ENCODE measurements around the gene ACSS2.
"Not testable (repeated sequence)": the region's sequence is repeated elsewhere in the genome, so short reads cannot be mapped to it uniquely, and the experiment has no call there.

ACSS2 gene

DNA sequence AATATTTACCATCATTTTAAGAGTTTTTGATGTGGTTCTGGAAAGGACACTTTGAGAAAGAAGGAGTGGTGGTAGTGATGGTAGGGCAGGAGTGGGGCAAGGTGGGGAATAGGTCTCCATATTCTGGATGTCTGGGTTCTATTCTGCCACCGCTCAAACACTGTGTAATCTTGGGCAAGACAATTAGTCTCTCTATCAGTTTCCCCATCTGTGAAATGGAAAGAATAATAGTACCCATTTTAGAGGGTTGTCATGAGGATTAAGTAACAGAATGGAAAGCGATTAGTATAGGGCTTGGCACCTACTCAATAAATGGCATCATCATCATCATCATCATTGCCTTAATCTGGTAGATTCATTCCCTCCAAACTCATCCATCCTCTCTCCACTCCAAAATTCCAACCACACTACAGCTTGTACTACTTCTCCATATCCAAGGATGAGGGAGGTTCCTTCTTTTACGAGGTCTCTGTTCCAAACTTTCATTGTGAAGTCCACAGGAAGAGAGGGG lies 2.8 kb upstream of the ACSS2 start:
- DNase-seq (ENCODE audit: low read depth in 2 of 2): no peak

DNA sequence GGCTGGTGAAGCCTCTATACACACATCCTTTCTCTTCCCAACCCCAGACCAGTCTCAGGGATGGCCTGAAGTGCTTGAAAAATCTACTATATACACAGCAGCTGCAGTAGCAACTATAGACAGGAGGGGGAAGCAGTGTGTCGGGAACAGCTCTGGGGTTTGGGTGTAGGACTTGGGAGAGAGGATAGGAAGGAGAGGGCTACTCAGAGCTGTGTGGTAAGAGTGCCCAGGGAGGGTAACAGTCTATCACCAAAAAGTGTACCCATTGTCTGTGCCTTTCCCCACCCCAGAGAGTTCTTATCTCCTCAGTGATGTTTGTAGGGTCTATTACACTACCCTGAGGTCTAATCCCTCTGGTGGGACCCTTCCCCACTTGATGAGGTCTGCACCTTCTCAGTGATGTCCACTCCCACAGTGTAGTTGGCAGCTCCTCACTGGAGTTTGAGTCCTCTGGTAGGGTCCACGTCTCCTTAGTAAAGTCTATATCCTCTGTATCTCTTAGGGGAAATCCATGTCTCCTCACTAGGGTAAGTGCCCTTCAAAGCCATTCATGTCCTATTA lies 2.2 kb upstream of the ACSS2 start:
- peak; percentile 67 to 70 for DNase-seq (ENCODE audit: low read depth in 2 of 2)

DNA sequence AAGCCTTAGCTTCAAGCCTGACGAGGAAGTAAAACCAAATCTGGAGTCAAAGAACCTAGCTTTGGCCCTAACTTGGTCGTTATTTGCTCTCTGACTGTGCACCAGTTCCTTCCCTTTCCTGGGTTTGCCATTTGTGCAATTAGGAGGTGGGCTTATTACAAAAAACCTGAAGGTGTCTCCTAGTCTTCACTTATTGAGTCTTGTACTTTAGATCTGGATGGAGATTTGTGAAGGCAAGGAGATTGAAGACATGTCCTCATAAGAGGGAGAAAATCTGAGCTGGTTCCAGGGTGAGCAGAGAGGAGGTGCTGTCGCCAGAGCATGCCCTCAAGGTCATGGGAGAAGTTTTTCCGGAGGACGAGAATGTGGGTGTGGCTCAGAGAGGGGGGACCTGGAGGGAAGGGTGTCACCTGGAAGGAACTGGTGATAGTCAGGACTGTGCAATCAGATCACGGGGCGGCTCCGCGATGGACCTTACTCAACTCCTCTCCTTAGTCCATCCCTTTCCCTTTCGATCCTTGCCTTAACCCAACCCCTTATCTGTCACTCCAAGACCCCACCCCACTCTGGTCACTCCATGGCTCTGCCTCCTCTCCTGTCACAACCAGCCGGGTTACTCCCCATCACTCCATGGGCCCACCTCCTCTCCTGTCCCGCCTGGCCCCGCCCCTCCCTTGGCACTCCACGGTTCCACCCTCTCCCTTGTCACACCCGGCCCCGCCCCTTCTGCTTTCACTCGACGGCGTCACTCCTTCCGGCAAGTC lies 588 bp upstream of the ACSS2 start:
- peak in 1 of 2 experiments; percentile 95 for DNase-seq (ENCODE audit: low read depth in 2 of 2)

GRCh38 chr20:34880215-34880850 lies 3.9 kb downstream of the ACSS2 start:
- no peak for DNase-seq (ENCODE audit: low read depth in 2 of 2)

DNA sequence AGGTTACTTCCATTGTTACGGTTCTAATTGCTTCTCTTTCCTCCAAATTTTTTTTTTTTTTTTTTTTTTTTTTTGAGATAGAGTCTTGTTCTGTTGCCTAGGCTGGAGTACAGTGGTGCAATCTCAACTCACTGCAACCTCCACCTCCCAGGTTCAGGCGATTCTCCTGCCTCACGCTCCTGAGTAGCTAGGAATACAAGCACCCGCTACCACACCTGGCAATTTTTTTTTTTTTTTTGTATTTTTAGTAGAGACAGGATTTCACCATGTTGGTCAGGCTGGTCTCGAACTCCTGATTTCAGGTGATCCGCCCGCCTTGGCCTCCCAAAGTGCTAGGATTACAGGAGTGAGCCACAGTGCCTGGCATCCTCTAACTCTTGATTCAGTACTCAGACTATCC lies 4.6 kb downstream of the ACSS2 start:
- DNase-seq (ENCODE audit: low read depth in 2 of 2): not testable (repeated sequence)

DNA sequence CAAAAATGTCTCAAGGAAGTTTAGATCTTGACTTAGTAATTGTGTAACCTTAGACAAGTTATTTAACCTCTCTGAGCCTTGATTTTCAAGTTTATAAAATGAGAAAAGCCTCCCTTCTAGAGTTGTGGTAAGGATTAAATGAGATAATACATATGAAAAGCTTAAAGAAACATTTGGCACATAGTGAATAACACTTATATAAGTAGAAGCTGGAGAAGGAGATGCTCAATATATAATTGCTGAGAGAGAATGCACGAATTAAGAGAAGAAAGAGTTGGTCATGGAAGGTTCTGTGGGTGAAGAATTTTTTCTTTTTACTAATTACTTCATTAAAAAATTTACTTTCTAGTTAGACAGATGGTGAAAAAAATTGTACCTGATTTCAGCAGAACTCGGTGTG lies 5.3 kb downstream of the ACSS2 start:
- DNase-seq (ENCODE audit: low read depth in 2 of 2): no peak

DNA sequence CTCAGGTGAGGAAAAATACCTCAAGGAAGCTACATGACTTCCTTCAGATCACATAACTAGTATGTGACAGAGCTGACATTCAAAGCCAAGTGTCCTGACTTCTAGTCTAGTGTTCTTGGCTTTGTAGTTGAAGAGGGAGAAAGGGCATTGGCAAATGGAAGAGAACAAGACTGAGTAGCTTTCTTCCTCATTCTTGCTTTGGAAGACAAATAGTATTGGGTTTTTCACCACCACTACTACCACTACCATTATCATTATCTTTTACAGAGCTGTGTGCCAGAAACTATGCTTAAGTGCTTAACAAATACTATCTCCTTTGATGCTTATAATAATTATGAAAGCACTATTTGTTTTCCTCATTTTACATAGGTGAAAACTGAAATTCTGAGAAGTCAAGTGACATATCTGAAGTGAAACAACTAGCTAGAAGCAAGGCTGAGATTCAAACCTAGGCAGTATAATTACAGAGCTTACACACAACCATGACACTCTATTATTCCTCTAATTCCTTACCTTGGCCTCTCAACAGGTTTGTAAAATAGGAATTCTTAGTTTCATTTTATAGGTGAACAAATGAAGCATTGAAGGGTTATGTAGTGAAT lies 6.8 kb downstream of the ACSS2 start:
- no peak for DNase-seq (ENCODE audit: low read depth in 2 of 2)

DNA sequence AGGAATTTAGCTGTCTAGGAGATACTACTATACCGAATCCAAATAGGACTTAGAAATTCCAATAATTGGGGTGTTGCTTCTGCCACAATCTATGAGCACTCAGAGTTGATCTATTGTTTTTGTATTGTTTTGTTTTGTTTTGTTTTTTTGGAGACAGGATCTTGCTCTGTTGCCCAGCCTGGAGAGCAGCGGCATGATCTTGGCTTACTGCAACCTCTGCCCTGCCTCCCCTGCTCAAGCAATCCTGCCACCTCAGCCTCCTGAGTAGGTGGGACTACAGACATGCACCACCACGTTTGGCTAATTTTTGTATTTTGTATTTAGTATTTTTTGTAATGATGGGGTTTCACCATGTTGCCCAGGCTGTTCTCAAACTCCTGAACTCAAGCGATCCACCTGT lies 7.4 kb downstream of the ACSS2 start:
- no peak for DNase-seq (ENCODE audit: low read depth in 2 of 2)

GRCh38 chr20:34884260-34884659 lies 7.8 kb downstream of the ACSS2 start:
- DNase-seq (ENCODE audit: low read depth in 2 of 2): no peak

DNA sequence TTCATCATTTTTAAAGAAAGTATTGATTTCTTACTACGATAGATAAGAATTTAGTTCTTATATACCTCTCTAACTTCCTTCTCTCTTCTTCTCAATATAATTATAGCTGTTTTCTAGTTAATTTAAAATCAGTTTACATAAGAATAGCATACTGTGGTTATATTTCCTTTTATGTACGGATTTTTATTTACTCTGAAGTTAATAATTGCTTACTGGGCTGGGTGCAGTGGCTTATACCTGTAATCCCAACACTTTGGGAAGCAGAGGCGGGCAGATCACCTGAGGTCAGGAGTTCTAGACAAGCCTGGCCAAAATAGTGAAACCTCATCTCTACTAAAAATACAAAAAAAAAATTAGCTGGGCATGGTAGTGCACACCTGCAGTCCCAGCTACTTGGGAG lies 9.7 kb downstream of the ACSS2 start:
- no peak for DNase-seq (ENCODE audit: low read depth in 2 of 2)

DNA sequence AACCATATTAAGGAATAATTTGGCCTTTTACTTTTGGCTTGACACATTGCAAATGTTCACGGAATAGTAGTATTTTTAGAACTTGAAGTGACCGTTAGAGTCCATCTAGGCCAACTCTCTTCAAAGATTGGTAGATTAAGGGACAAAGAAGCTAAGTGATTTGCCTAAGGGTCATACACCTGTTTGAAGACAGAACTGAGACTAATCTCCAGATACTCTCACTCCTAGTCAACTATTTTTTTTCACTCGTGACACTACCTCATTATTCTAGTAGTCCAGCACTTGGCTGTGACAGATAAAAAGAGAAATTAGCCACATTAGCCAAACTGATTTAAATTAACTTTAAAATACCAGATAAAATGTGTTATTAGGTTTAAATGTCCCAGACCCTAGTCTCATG lies 10.6 kb downstream of the ACSS2 start:
- no peak for DNase-seq (ENCODE audit: low read depth in 2 of 2)

GRCh38 chr20:34888468-34888867 lies 12.1 kb downstream of the ACSS2 start:
- no peak for DNase-seq (ENCODE audit: low read depth in 2 of 2)

DNA sequence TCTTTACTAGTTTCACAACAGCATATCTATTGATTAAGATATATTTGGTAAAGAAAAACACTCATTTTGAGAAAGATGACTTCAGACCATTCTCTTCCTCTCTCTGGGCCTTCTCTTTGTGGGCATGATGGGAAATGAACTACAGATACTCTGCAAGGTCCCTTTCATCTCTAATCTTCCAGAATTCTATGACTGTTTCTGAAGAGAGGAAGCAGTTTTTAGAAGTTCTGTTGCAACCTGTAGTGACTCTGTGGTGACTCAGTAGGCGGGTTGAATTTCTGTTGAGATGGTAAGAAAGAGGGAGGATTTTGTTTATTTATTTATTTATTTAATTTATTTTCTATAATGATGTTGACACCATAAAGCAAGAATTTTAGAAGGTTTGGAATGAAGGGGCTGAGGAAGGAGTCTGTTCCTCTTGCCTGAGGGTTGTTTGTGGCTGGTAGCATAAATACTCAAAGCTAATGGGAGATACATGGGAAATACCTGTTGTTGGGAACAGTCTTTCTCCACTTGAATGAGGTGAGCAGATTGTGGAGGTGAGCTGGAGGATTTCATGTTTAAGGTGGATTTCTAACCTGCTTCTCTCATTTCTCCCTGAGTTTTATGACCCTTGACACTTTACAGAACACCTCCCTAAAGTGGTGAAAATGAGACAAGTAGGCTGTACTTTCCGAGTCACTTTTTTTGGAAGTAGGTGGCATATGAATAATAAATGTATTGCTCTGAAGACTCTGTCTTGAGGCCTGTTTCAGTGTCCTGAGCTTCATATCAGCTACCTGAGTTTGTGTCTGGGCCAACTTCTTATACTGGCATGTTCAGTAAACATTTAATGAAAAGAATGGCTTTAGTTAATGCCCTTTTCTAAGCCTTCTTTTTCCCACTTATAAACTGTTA lies 15.0 kb downstream of the ACSS2 start:
- DNase-seq (ENCODE audit: low read depth in 2 of 2): peak in 1 of 2 experiments; percentile 21

- no peak for DNase-seq (ENCODE audit: low read depth in 2 of 2)
Measured at GRCh38 chr20:34892671-34893070, 16.3 kb downstream of the ACSS2 start.

- no peak for DNase-seq (ENCODE audit: low read depth in 2 of 2)
Measured at GRCh38 chr20:34894723-34895122, 18.3 kb downstream of the ACSS2 start.

DNA sequence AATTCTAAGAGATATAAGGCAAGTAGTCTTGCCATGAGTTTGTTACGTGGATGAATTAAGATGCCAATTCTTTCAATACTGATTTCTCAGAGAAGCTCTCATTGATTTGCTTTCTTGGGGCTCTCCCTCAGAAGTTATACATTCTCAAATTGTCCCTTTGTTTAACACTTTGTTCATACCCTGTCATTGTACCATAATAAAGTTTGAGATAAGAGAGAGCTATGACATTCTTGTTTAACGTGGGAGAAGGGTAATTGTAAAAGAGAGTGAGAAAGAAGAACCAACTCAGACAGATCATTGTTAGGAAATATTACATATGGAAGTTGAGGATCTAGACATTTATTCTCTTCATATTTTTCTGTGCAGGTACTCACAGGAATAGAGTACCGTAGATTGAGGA lies 19.1 kb downstream of the ACSS2 start:
- no peak for DNase-seq (ENCODE audit: low read depth in 2 of 2)

DNA sequence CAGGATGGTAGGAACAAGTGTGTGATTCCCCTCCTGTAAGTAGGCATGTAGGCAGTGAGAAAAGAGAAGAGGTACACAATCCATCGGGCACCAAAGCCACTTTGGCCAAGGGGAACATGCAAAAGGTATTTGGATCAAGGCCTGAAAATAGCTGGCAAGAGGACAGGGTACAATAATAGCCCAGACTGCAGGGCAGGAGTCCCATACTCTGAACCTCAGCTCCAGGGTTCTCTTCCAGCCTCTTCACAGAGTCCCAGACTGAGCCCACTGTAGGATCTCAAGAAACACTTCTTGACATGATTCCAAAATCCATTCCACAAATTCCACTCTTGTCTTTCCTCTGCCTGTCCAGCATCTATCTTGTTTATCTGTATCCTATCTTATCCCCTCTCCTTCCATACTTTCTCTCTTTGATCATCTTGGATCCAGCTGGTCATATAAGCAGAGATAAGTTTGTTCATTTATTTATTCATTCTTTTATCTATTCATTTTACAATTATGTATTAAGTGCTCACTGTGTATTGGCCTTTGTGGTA lies 19.7 kb downstream of the ACSS2 start:
- no peak for DNase-seq (ENCODE audit: low read depth in 2 of 2)

- DNase-seq (ENCODE audit: low read depth in 2 of 2): not testable (repeated sequence)
Measured at GRCh38 chr20:34898129-34898528, 21.7 kb downstream of the ACSS2 start.

DNA sequence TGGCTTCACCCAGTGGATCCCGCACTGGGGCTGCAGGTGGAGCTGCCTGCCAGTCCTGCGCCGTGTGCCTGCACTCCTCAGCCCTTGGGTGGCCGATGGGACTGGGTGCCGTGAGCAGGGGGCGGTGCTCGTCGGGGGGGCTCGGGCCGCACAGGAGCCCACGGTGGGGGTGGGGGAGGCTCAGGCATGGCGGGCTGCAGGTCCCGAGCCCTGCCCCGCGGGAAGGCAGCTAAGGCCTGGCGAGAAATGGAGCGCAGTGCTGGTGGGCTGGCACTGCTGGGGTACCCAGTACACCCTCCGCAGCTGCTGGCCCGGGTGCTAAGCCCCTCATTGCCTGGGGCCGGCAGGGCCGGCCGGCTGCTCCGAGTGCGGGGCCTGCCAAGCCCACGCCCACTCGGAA lies 22.3 kb downstream of the ACSS2 start:
- not testable (repeated sequence) for DNase-seq (ENCODE audit: low read depth in 2 of 2)

DNA sequence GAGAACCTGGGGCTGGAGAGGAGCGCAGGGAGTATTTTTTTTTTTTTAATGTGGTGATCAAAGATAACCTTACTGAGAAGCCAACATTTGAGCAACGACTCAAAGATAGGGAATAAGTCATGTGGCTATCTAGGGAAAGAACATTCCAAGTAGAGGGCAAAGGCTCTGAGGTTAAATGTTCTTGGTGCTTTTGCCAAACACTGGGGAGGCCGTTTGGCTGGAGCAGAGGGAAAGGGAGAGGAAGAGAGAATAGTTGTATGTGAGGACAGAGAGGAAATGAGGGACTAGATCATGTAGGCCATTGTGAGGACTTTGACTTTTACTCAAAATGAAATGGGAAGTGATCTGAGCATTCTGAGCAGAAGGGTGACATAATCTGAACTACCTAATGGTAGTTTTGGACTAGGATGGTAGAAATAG lies 27.8 kb downstream of the ACSS2 start:
- no peak for DNase-seq (ENCODE audit: low read depth in 2 of 2)
